NCI-H1105 (cell line): ENCODE results near the gene GRIK5.
A peak's percentile ranks its signal among the peaks of the same experiment; 100 is the strongest.

Experiments used
- DNase-seq: peaks from one replicate; lab custom pipeline; 2025; lab: John Stamatoyannopoulos, UW

GRIK5 gene

GRCh38 chr19:42076380-42076944 is 6.5 kb upstream of the GRIK5 start:
- no peak for DNase-seq

- DNase-seq: peak; percentile 100
These were observed 5.8 kb upstream of the GRIK5 start, which contains the start of gene ZNF574 for GRCh38 chr19:42075616-42076379. ZNF574 (plus strand) TSS chr19:42076166; CDS start chr19:42078607, 2,441 bp downstream.

- DNase-seq: no peak
These were observed 5.3 kb upstream of the GRIK5 start for GRCh38 chr19:42075364-42075615.

- no peak for DNase-seq
These were observed 4.7 kb upstream of the GRIK5 start for GRCh38 chr19:42074513-42075363.

- DNase-seq: no peak
These were observed 1.2 kb upstream of the GRIK5 start for GRCh38 chr19:42071247-42071646.

- DNase-seq: no peak
These were observed 1.0 kb downstream of the GRIK5 start for GRCh38 chr19:42068756-42069571.

GRCh38 chr19:42068361-42068755 is 1.6 kb downstream of the GRIK5 start:
- DNase-seq: no peak

- DNase-seq: no peak
These were observed 2.6 kb downstream of the GRIK5 start for GRCh38 chr19:42067315-42067888.

GRCh38 chr19:42066075-42066754 is 3.8 kb downstream of the GRIK5 start:
- peak; percentile 73 for DNase-seq

- DNase-seq: no peak
These were observed 4.5 kb downstream of the GRIK5 start for GRCh38 chr19:42065511-42065910.

- no peak for DNase-seq
These were observed 5.0 kb downstream of the GRIK5 start for GRCh38 chr19:42065051-42065450.

- DNase-seq: no peak
These were observed 5.6 kb downstream of the GRIK5 start for GRCh38 chr19:42064432-42064831.

GRCh38 chr19:42062381-42062780 is 7.6 kb downstream of the GRIK5 start:
- no peak for DNase-seq

- DNase-seq: no peak
These were observed 9.9 kb downstream of the GRIK5 start for GRCh38 chr19:42060117-42060516.

- DNase-seq: no peak
These were observed 10.8 kb downstream of the GRIK5 start for GRCh38 chr19:42059196-42059595.

GRCh38 chr19:42057846-42058245 is 12.2 kb downstream of the GRIK5 start:
- DNase-seq: no peak

- DNase-seq: no peak
These were observed 15.8 kb downstream of the GRIK5 start for GRCh38 chr19:42054205-42054604.

- DNase-seq: no peak
These were observed 16.7 kb downstream of the GRIK5 start for GRCh38 chr19:42053037-42053935.

- no peak for DNase-seq
These were observed 17.7 kb downstream of the GRIK5 start for GRCh38 chr19:42052241-42052863.
